Peyer's patch (tissue), 4 donors: ENCODE results near the gene EIF2AK3.

Experiments
- POLR2A ChIP-seq, 2 donors: fragments of 450-650 bp; IDR thresholded peaks; one replicate each; pipeline ENCODE4 v1.5.1; 2017; ENCODE audit warnings: antibody characterized with exemption in 2 of 2, mild to moderate bottlenecking in 2 of 2, moderate library complexity in 2 of 2
- TF ChIP-seq, protein P1 (sequence below), 6 experiments: fragments of 450-650 bp in 4 of 6; fragments of 200-600 bp in 2 of 6; sonication (generic) in 1 of 6; IDR thresholded peaks; one replicate each; pipeline ENCODE4 v1.5.1; 2017 to 2019; ENCODE audit warnings: antibody characterized with exemption in 6 of 6, mild to moderate bottlenecking in 3 of 6, moderate library complexity in 1 of 6

DNA sequence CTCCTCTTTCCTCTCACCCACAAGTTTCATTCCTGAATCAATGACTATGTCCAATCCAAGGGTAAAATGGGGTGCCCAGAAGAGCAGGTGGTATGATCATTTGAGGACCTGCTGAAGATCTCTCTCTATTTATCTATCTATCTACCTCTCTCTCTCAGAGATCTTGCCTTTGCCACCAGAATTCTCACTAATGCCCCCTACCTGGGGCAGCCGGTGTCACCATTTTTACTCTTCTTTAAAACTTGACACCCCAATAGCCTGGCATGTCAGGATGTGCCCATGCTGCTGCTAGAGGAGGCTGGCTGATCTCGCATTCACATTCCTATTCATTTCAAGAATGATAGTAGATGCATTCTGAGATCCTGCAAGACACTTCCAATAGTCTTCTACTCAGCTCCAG lies 40.0 kb upstream of the EIF2AK3 start:
- no peak for TF ChIP-seq POLR2A (IDR thresholded peaks at IDR 0.05)
- TF ChIP-seq, protein P1, sequence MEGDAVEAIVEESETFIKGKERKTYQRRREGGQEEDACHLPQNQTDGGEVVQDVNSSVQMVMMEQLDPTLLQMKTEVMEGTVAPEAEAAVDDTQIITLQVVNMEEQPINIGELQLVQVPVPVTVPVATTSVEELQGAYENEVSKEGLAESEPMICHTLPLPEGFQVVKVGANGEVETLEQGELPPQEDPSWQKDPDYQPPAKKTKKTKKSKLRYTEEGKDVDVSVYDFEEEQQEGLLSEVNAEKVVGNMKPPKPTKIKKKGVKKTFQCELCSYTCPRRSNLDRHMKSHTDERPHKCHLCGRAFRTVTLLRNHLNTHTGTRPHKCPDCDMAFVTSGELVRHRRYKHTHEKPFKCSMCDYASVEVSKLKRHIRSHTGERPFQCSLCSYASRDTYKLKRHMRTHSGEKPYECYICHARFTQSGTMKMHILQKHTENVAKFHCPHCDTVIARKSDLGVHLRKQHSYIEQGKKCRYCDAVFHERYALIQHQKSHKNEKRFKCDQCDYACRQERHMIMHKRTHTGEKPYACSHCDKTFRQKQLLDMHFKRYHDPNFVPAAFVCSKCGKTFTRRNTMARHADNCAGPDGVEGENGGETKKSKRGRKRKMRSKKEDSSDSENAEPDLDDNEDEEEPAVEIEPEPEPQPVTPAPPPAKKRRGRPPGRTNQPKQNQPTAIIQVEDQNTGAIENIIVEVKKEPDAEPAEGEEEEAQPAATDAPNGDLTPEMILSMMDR (IDR thresholded peaks at IDR 0.05): no peak
